SIG-M5 treated with dmso at 0.1 percent for 504 hours (cell line): ENCODE results near the gene RTL5.
"Not testable (repeated sequence)": the region's sequence is repeated elsewhere in the genome, so short reads cannot be mapped to it uniquely, and the experiment has no call there.

ENCODE experiments used
- DNase-seq: peaks from one replicate; lab custom pipeline; 2025; ENCODE audit not compliant: unreplicated experiment; lab: John Stamatoyannopoulos, UW

Gene RTL5

GRCh38 chrX:72131317-72132294, at the start of gene RTL5:
TSS of gene RTL5 (minus strand) at chrX:72131915.
- peak; percentile 4 for DNase-seq

- DNase-seq = no peak
These were observed 48.8 kb upstream of the RTL5 start for GRCh38 chrX:72180539-72180938.

- DNase-seq = no peak
These were observed 45.3 kb upstream of the RTL5 start for GRCh38 chrX:72176981-72177380.

- DNase-seq = not testable (repeated sequence)
These were observed 44.6 kb upstream of the RTL5 start for GRCh38 chrX:72176289-72176688.

- DNase-seq = no peak
These were observed 37.5 kb upstream of the RTL5 start for GRCh38 chrX:72169008-72169728.

GRCh38 chrX:72165551-72165950, 33.8 kb upstream of the RTL5 start:
- no peak for DNase-seq

GRCh38 chrX:72159769-72160168, 28.1 kb upstream of the RTL5 start:
- no peak for DNase-seq

GRCh38 chrX:72158773-72159172, 27.1 kb upstream of the RTL5 start:
- no peak for DNase-seq

GRCh38 chrX:72146527-72146926, 14.8 kb upstream of the RTL5 start:
- no peak for DNase-seq

- no peak for DNase-seq
These were observed 13.5 kb upstream of the RTL5 start for GRCh38 chrX:72145181-72145580.

- no peak for DNase-seq
These were observed 11.8 kb upstream of the RTL5 start for GRCh38 chrX:72143609-72143907.

GRCh38 chrX:72142794-72143608, 11.3 kb upstream of the RTL5 start:
- peak; percentile 12 for DNase-seq

GRCh38 chrX:72142094-72142793, 10.5 kb upstream of the RTL5 start:
- DNase-seq = no peak

- no peak for DNase-seq
These were observed 9.8 kb upstream of the RTL5 start for GRCh38 chrX:72141372-72142004.

GRCh38 chrX:72139538-72139937, 7.8 kb upstream of the RTL5 start:
- DNase-seq = no peak

- DNase-seq = no peak
These were observed 6.3 kb upstream of the RTL5 start for GRCh38 chrX:72137846-72138495.

GRCh38 chrX:72133851-72134546, 2.3 kb upstream of the RTL5 start:
- DNase-seq = no peak

- DNase-seq = no peak
These were observed 741 bp upstream of the RTL5 start for GRCh38 chrX:72132456-72132855.

- DNase-seq = no peak
These were observed 909 bp downstream of the RTL5 start for GRCh38 chrX:72130762-72131250.
